Activated CD8-positive, alpha-beta T cell treated with anti-CD3 and anti-CD28 coated beads, Interleukin-2, amount 10 ng/mL, durations not matched to agents 7 days and 5 days (primary cell): ENCODE data around the gene CDK6. TPM values are rescaled to one million over a fixed set of nuclear protein-coding genes. Genes with fewer than 3 reads are reported as not detected.

ENCODE experiments used
- ATAC-seq: fragments of 150-1000 bp; cut with Tn5 transposase; one replicate; pipeline ENCODE4 v1.10.0; 2021; ENCODE audit warnings: moderate library complexity
- CTCF ChIA-PET: fragments of 350-600 bp; sonication (Branson Sonifier 250); formaldehyde crosslinking; loops from one replicate; lab custom pipeline; 2021; ENCODE audit warnings: antibody characterized with exemption; lab: Charles Lee
- POLR2A ChIA-PET: fragments of 350-600 bp; sonication (Branson Sonifier 250); formaldehyde crosslinking; loops from one replicate; lab custom pipeline; 2021; ENCODE audit warnings: antibody characterized with exemption; lab: Charles Lee
- DNase-seq: peaks from one replicate; pipeline ENCODE4 v3.0.0-alpha.2; 2020
- H3K27ac Mint-ChIP-seq: one replicate; pipeline ENCODE4 v1.8.0; 2021; ENCODE audit warnings: mild to moderate bottlenecking, mixed read lengths
- H3K27me3 Mint-ChIP-seq: one replicate; pipeline ENCODE4 v1.8.0; 2021; ENCODE audit warnings: low read depth, mixed read lengths
- H3K36me3 Mint-ChIP-seq: one replicate; pipeline ENCODE4 v1.8.0; 2021; ENCODE audit warnings: low read depth, mixed read lengths
- H3K4me1 Mint-ChIP-seq: one replicate; pipeline ENCODE4 v1.8.0; 2021; ENCODE audit warnings: low read depth, mixed read lengths
- H3K4me3 Mint-ChIP-seq: one replicate; pipeline ENCODE4 v1.8.0; 2021; ENCODE audit warnings: mild to moderate bottlenecking, mixed read lengths
- H3K9me3 Mint-ChIP-seq: one replicate; pipeline ENCODE4 v1.8.0; 2022; ENCODE audit warnings: mixed read lengths; ENCODE audit not compliant: insufficient read depth
- total RNA-seq, 2 experiments: library from RNA; stranded (reverse); gene quantifications; one replicate each; pipeline ENCODE4 v1.2.3, GENCODE V29; 2021

CDK6 gene
- total RNA-seq, 2 experiments from 2014 or later = 159 to 160 TPM

GRCh38 chr7:92729751-92730150 lies 106.6 kb downstream of the CDK6 start:
- H3K27me3 Mint-ChIP-seq = no peaks in the 10 kb centered on the region
- no peak for ATAC-seq

GRCh38 chr7:92729172-92729571 lies 107.2 kb downstream of the CDK6 start:
- Mint-ChIP-seq H3K36me3 (peaks cover 62% of the 10 kb centered on the region), H3K27me3 (no peaks in the 10 kb centered on the region), H3K4me3 (no peak overlapping the region), H3K9me3 (no peaks in the 10 kb centered on the region), H3K4me1 (peaks cover 44% of the 10 kb centered on the region), H3K27ac (no peak overlapping the region)
- ChIA-PET POLR2A (no interaction called here), CTCF (interaction anchor here (1.2 to 1.3 kb wide), 2 partner anchors 14 to 32 kb away, joined by 3 read pairs; no protein-coding TSS in a partner anchor)
- ATAC-seq (no peak), DNase-seq (no peak)

More at GRCh38 chr7:92729751-92730150, 106.6 kb downstream of the CDK6 start:
- Mint-ChIP-seq H3K4me1 (peaks cover 46% of the 10 kb centered on the region), H3K27ac (peak overlapping the region; percentile 27), H3K36me3 (peaks cover 63% of the 10 kb centered on the region), H3K4me3 (no peak overlapping the region), H3K9me3 (no peaks in the 10 kb centered on the region)
- DNase-seq = no peak
- ChIA-PET POLR2A (no interaction called here), CTCF (interaction anchor here (1.2 kb wide), 1 partner anchor 33 kb away, joined by 3 read pairs; no protein-coding TSS in a partner anchor)

- H3K27me3 Mint-ChIP-seq = no peaks in the 10 kb centered on the region
- H3K9me3 Mint-ChIP-seq = no peaks in the 10 kb centered on the region
- H3K36me3 Mint-ChIP-seq = peaks cover 66% of the 10 kb centered on the region
- no peak for DNase-seq
- no peak overlapping the region for H3K27ac Mint-ChIP-seq
- ATAC-seq = no peak
- POLR2A ChIA-PET = no interaction called here
- H3K4me3 Mint-ChIP-seq = no peak overlapping the region
- peaks cover 46% of the 10 kb centered on the region for H3K4me1 Mint-ChIP-seq
- CTCF ChIA-PET = no interaction called here
Measured at GRCh38 chr7:92727755-92728154, 108.6 kb downstream of the CDK6 start.

- Mint-ChIP-seq H3K27ac (no peak overlapping the region), H3K36me3 (peaks cover 67% of the 10 kb centered on the region), H3K9me3 (no peaks in the 10 kb centered on the region), H3K27me3 (no peaks in the 10 kb centered on the region), H3K4me3 (no peak overlapping the region), H3K4me1 (peaks cover 34% of the 10 kb centered on the region)
- no peak for DNase-seq
- ATAC-seq = no peak
- POLR2A ChIA-PET = no interaction called here
- CTCF ChIA-PET = interaction anchor here (2.2 kb wide), 1 partner anchor 10 kb away, joined by 5 read pairs; no protein-coding TSS in a partner anchor
Measured at GRCh38 chr7:92725161-92725925, 111.0 kb downstream of the CDK6 start.

- DNase-seq (no peak), ATAC-seq (no peak)
- ChIA-PET POLR2A (interaction anchor here (1.0 kb wide), 1 partner anchor 109 kb away, joined by 3 read pairs; no protein-coding TSS in a partner anchor), CTCF (interaction anchor here (2.2 kb wide), 1 partner anchor 8 kb away, joined by 5 read pairs; no protein-coding TSS in a partner anchor)
- no peak overlapping the region for H3K4me3 Mint-ChIP-seq
- H3K36me3 Mint-ChIP-seq = peaks cover 64% of the 10 kb centered on the region
- peaks cover 34% of the 10 kb centered on the region for H3K4me1 Mint-ChIP-seq
- H3K9me3 Mint-ChIP-seq = no peaks in the 10 kb centered on the region
- H3K27me3 Mint-ChIP-seq = no peaks in the 10 kb centered on the region
- no peak overlapping the region for H3K27ac Mint-ChIP-seq
Measured at GRCh38 chr7:92723943-92724342, 112.4 kb downstream of the CDK6 start.

- POLR2A ChIA-PET = no interaction called here
- CTCF ChIA-PET = no interaction called here
- DNase-seq (no peak), ATAC-seq (no peak)
- no peaks in the 10 kb centered on the region for H3K9me3 Mint-ChIP-seq
- H3K4me3 Mint-ChIP-seq = no peak overlapping the region
- H3K36me3 Mint-ChIP-seq = peaks cover 70% of the 10 kb centered on the region
- no peaks in the 10 kb centered on the region for H3K27me3 Mint-ChIP-seq
- H3K4me1 Mint-ChIP-seq = peaks cover 41% of the 10 kb centered on the region
- no peak overlapping the region for H3K27ac Mint-ChIP-seq
Measured at GRCh38 chr7:92723205-92723604, 113.2 kb downstream of the CDK6 start.

- ChIA-PET POLR2A (interaction anchor here (1.1 kb wide), 1 partner anchor 133 kb away, joined by 3 read pairs; no protein-coding TSS in a partner anchor), CTCF (interaction anchor here (1.2 to 2.1 kb wide), 4 partner anchors 36 to 110 kb away, joined by 3 to 5 read pairs (median 4); no protein-coding TSS in a partner anchor)
- ATAC-seq (no peak), DNase-seq (no peak)
- Mint-ChIP-seq H3K4me3 (no peak overlapping the region), H3K27ac (no peak overlapping the region), H3K9me3 (no peaks in the 10 kb centered on the region), H3K36me3 (peaks cover 75% of the 10 kb centered on the region), H3K27me3 (no peaks in the 10 kb centered on the region), H3K4me1 (peaks cover 48% of the 10 kb centered on the region)
Measured at GRCh38 chr7:92722541-92722940, 113.8 kb downstream of the CDK6 start.

- peaks cover 57% of the 10 kb centered on the region for H3K4me1 Mint-ChIP-seq
- DNase-seq (no peak), ATAC-seq (no peak)
- H3K9me3 Mint-ChIP-seq = no peaks in the 10 kb centered on the region
- CTCF ChIA-PET = interaction anchor here (0.7 to 2.1 kb wide), 5 partner anchors 17 to 110 kb away, joined by 3 to 5 read pairs (median 3); no protein-coding TSS in a partner anchor
- POLR2A ChIA-PET = interaction anchor here (0.6 to 0.9 kb wide), 2 partner anchors 108 to 112 kb away, joined by 3 read pairs; no protein-coding TSS in a partner anchor
- no peak overlapping the region for H3K4me3 Mint-ChIP-seq
- peaks cover 79% of the 10 kb centered on the region for H3K36me3 Mint-ChIP-seq
- peak overlapping the region; percentile 73 for H3K27ac Mint-ChIP-seq
- no peaks in the 10 kb centered on the region for H3K27me3 Mint-ChIP-seq
Measured at GRCh38 chr7:92720604-92721350, 115.6 kb downstream of the CDK6 start.

- CTCF ChIA-PET = interaction anchor here (1.2 to 1.7 kb wide), 5 partner anchors 9 to 115 kb away, joined by 3 to 6 read pairs (median 4); no protein-coding TSS in a partner anchor
- Mint-ChIP-seq H3K27ac (peak overlapping the region; percentile 94), H3K4me3 (peak overlapping the region; percentile 82), H3K4me1 (peaks cover 64% of the 10 kb centered on the region), H3K36me3 (peaks cover 74% of the 10 kb centered on the region), H3K9me3 (no peaks in the 10 kb centered on the region), H3K27me3 (no peaks in the 10 kb centered on the region)
- ATAC-seq (peak; percentile 95), DNase-seq (peak; percentile 82)
- POLR2A ChIA-PET = interaction anchor here (0.9 to 1.6 kb wide), 5 partner anchors 9 to 118 kb away, joined by 3 to 8 read pairs (median 3); no protein-coding TSS in a partner anchor
Measured at GRCh38 chr7:92717993-92718716, 118.2 kb downstream of the CDK6 start.

GRCh38 chr7:92717623-92717992 lies 118.8 kb downstream of the CDK6 start:
- Mint-ChIP-seq H3K27me3 (no peaks in the 10 kb centered on the region), H3K36me3 (peaks cover 71% of the 10 kb centered on the region), H3K4me3 (peak overlapping the region; percentile 82), H3K9me3 (no peaks in the 10 kb centered on the region), H3K27ac (peak overlapping the region; percentile 94), H3K4me1 (peaks cover 61% of the 10 kb centered on the region)
- DNase-seq = no peak
- CTCF ChIA-PET = interaction anchor here (1.4 to 1.7 kb wide), 3 partner anchors 8 to 115 kb away, joined by 4 to 6 read pairs (median 5); no protein-coding TSS in a partner anchor
- peak; percentile 28 for ATAC-seq
- POLR2A ChIA-PET = interaction anchor here (0.9 to 1.6 kb wide), 5 partner anchors 8 to 118 kb away, joined by 3 to 8 read pairs (median 3); no protein-coding TSS in a partner anchor
